Fibroblast of skin of left biceps (primary cell): ENCODE data around the gene NOTCH3.
A peak's percentile ranks its signal among the peaks of the same experiment; 100 is the strongest.

ENCODE experiments used
- DNase-seq, 2 experiments: peaks; one replicate each; pipeline ENCODE4 v3.0.0-alpha.2; 2013; ENCODE audit warnings: low read depth in 2 of 2

Gene NOTCH3

GRCh38 chr19:15196360-15197005, 4.3 kb downstream of the NOTCH3 start:
- DNase-seq = no peak

GRCh38 chr19:15195371-15196334, 5.1 kb downstream of the NOTCH3 start:
- DNase-seq = no peak

- no peak for DNase-seq
These were observed 5.9 kb downstream of the NOTCH3 start for GRCh38 chr19:15194938-15195337.

GRCh38 chr19:15191982-15192381, 8.8 kb downstream of the NOTCH3 start:
- DNase-seq = no peak

GRCh38 chr19:15191514-15191913, 9.3 kb downstream of the NOTCH3 start:
- no peak for DNase-seq

- no peak for DNase-seq
These were observed 11.9 kb downstream of the NOTCH3 start for GRCh38 chr19:15188851-15189250.

- DNase-seq = no peak
These were observed 13.5 kb downstream of the NOTCH3 start for GRCh38 chr19:15187026-15188007.

GRCh38 chr19:15185188-15185587, 15.6 kb downstream of the NOTCH3 start:
- no peak for DNase-seq

GRCh38 chr19:15184776-15185175, 16.0 kb downstream of the NOTCH3 start:
- DNase-seq = no peak

- DNase-seq = no peak
These were observed 19.4 kb downstream of the NOTCH3 start for GRCh38 chr19:15181394-15181793.

- DNase-seq = no peak
These were observed 20.1 kb downstream of the NOTCH3 start for GRCh38 chr19:15180451-15181390.

- DNase-seq = no peak
These were observed 22.0 kb downstream of the NOTCH3 start for GRCh38 chr19:15178629-15179308.

GRCh38 chr19:15177269-15178116, 23.3 kb downstream of the NOTCH3 start:
- peak in 1 of 2 experiments; percentile 25 for DNase-seq

GRCh38 chr19:15175609-15176008, 25.2 kb downstream of the NOTCH3 start:
- DNase-seq = no peak

GRCh38 chr19:15173746-15174404, 26.9 kb downstream of the NOTCH3 start:
- no peak for DNase-seq

GRCh38 chr19:15170345-15170744, 30.4 kb downstream of the NOTCH3 start:
- no peak for DNase-seq

- DNase-seq = no peak
These were observed 31.1 kb downstream of the NOTCH3 start for GRCh38 chr19:15169541-15170285.

- DNase-seq = no peak
These were observed 34.1 kb downstream of the NOTCH3 start for GRCh38 chr19:15166700-15167099.
